ENCODE results near the gene RASSF3. TPM values are rescaled to one million over a fixed set of nuclear protein-coding genes. Genes with fewer than 3 reads are reported as not detected.
A peak's percentile ranks its signal among the peaks of the same experiment; 100 is the strongest.

Gene RASSF3
- total RNA-seq, 2 donors from 2014 or later, result 52.6 to 90.3 TPM

- intact Hi-C loops (cut with DNase I), result no loop called here
- H3K4me1 ChIP-seq, result peaks cover 26% of the 10 kb centered on the region
Measured at GRCh38 chr12:64635356-64635998, 25.2 kb downstream of the RASSF3 start.

DNA sequence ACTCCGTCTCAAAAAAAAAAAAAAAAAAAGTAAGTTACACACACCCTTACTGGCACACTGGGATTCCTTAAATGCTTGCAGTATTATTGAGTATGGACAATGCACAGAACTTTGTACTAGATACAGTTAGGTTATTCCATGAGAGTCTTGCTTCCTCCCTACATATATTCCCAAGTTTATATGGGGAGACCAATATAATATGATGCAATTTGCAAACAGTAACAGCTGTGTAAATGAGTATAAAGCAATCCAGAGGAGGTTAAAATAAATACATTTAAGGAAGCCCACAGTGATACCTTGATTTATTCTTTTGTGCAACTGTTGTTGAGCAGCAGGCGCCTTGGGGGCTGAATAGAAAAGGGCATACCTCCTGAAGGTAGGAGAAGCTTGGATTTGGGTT is 26.6 kb downstream of the RASSF3 start:
- no peak for DNase-seq
- no peaks in the 10 kb centered on the region for H3K9me3 ChIP-seq
- H3K27me3 ChIP-seq, result no peaks in the 10 kb centered on the region
- peak overlapping the region; percentile 53 for H3K27ac ChIP-seq
- no peaks in the 10 kb centered on the region for H3K36me3 ChIP-seq
- peak overlapping the region in 1 of 2 donors; percentile 21 for H3K9ac ChIP-seq (ENCODE audit: low read depth in 2 of 2, low read length in 2 of 2)
- peaks cover 26% of the 10 kb centered on the region for H3K4me1 ChIP-seq
- intact Hi-C loops (cut with DNase I), result no loop called here
- TF ChIP-seq, protein P1, sequence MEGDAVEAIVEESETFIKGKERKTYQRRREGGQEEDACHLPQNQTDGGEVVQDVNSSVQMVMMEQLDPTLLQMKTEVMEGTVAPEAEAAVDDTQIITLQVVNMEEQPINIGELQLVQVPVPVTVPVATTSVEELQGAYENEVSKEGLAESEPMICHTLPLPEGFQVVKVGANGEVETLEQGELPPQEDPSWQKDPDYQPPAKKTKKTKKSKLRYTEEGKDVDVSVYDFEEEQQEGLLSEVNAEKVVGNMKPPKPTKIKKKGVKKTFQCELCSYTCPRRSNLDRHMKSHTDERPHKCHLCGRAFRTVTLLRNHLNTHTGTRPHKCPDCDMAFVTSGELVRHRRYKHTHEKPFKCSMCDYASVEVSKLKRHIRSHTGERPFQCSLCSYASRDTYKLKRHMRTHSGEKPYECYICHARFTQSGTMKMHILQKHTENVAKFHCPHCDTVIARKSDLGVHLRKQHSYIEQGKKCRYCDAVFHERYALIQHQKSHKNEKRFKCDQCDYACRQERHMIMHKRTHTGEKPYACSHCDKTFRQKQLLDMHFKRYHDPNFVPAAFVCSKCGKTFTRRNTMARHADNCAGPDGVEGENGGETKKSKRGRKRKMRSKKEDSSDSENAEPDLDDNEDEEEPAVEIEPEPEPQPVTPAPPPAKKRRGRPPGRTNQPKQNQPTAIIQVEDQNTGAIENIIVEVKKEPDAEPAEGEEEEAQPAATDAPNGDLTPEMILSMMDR (IDR thresholded peaks at IDR 0.05), result no peak
- H3K4me3 ChIP-seq, result no peak overlapping the region

More at GRCh38 chr12:64635356-64635998, 25.2 kb downstream of the RASSF3 start:
- Histone ChIP-seq H3K27me3 (no peaks in the 10 kb centered on the region), H3K9ac (ENCODE audit: low read depth in 2 of 2, low read length in 2 of 2) (no peak overlapping the region), H3K36me3 (no peaks in the 10 kb centered on the region), H3K27ac (no peak overlapping the region), H3K4me3 (no peak overlapping the region), H3K9me3 (no peaks in the 10 kb centered on the region)
- no peak for DNase-seq
- TF ChIP-seq, protein P1 (IDR thresholded peaks at IDR 0.05), result no peak

GRCh38 chr12:64639466-64639865 is 29.2 kb downstream of the RASSF3 start:
- intact Hi-C loops (cut with DNase I), result no loop called here
- Histone ChIP-seq H3K9ac (ENCODE audit: low read depth in 2 of 2, low read length in 2 of 2) (no peak overlapping the region), H3K36me3 (no peaks in the 10 kb centered on the region), H3K27me3 (no peaks in the 10 kb centered on the region), H3K4me3 (no peak overlapping the region), H3K9me3 (no peaks in the 10 kb centered on the region), H3K27ac (peak overlapping the region; percentile 44), H3K4me1 (peaks cover 16% of the 10 kb centered on the region)
- no peak for DNase-seq
- TF ChIP-seq, protein P1 (IDR thresholded peaks at IDR 0.05), result no peak

DNA sequence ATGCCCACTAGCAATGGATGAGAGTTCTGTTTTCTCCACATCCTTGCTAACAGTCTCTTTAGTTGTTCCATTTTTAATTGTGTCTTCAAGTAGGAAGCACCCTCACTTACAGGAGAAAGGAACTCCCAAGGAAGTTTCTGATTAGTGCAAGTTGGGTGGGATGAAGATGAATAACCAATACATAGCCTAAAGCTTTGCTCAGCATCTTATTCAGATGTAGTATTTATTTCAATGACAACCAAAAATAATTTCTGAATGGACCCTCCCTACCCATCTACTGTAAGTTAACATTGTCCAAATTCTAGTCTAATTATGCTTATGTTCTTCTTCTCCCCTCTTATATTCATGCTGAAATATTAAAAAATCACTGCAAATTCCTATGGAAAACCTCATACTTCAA is 36.0 kb downstream of the RASSF3 start:
- TF ChIP-seq, protein P1 (IDR thresholded peaks at IDR 0.05), result no peak
- DNase-seq, result no peak
- Histone ChIP-seq H3K4me1 (no peaks in the 10 kb centered on the region), H3K9ac (ENCODE audit: low read depth in 2 of 2, low read length in 2 of 2) (no peak overlapping the region), H3K9me3 (no peaks in the 10 kb centered on the region), H3K27me3 (no peaks in the 10 kb centered on the region), H3K36me3 (no peaks in the 10 kb centered on the region), H3K27ac (no peak overlapping the region), H3K4me3 (no peak overlapping the region)
- intact Hi-C loops (cut with DNase I), result no loop called here

- intact Hi-C loops (cut with DNase I), result no loop called here
- H3K9ac ChIP-seq (ENCODE audit: low read depth in 2 of 2, low read length in 2 of 2), result no peak overlapping the region
- H3K4me1 ChIP-seq, result no peaks in the 10 kb centered on the region
- no peaks in the 10 kb centered on the region for H3K36me3 ChIP-seq
- no peaks in the 10 kb centered on the region for H3K9me3 ChIP-seq
- no peak overlapping the region for H3K27ac ChIP-seq
- TF ChIP-seq, protein P1 (IDR thresholded peaks at IDR 0.05), result no peak
- no peak for DNase-seq
- H3K4me3 ChIP-seq, result no peak overlapping the region
- H3K27me3 ChIP-seq, result no peaks in the 10 kb centered on the region
Measured at GRCh38 chr12:64649487-64649886, 39.2 kb downstream of the RASSF3 start.
